CD4-positive, alpha-beta T cell (primary cell): ENCODE measurements around the gene SLC37A1. TPM values are rescaled to one million over a fixed set of nuclear protein-coding genes. Genes with fewer than 3 reads are reported as not detected.

Experiments
- ATAC-seq: fragments of 200-7000 bp; cut with Tn5 transposase; one replicate; pipeline ENCODE4 v1.10.0; 2022; ENCODE audit warnings: mild to moderate bottlenecking; ENCODE audit not compliant: poor library complexity
- CTCF ChIA-PET: fragments of 350-600 bp; sonication (Branson Sonifier 250); formaldehyde crosslinking; loops from one replicate; lab custom pipeline; 2021; ENCODE audit warnings: antibody characterized with exemption, inconsistent platforms; lab: Charles Lee
- POLR2A ChIA-PET: fragments of 350-600 bp; sonication (Branson Sonifier 250); formaldehyde crosslinking; loops from one replicate; lab custom pipeline; 2021; ENCODE audit warnings: antibody characterized with exemption, inconsistent platforms; lab: Charles Lee
- DNase-seq, 14 experiments: peaks; one replicate each; pipeline ENCODE4 v3.0.0-alpha.2; 2013 to 2020; ENCODE audit warnings: mixed read lengths in 2 of 14
- H3K27ac ChIP-seq, 2 donors: one replicate each; pipeline versions ENCODE4 v1.5.1 to v1.7.0; 2013; ENCODE audit warnings: low read length in 2 of 2, low read depth in 1 of 2, mild to moderate bottlenecking in 1 of 2
- H3K27me3 ChIP-seq, 2 experiments: 1 replicate in 1 of 2; 2 replicates in 1 of 2; pipeline versions ENCODE4 v1.6.1 to v1.7.0; 2013; ENCODE audit warnings: low read length in 2 of 2, control low read depth in 1 of 2, mild to moderate bottlenecking in 1 of 2, moderate library complexity in 1 of 2; ENCODE audit not compliant: insufficient read depth in 2 of 2, control insufficient read depth in 1 of 2
- H3K36me3 ChIP-seq: one replicate; pipeline ENCODE4 v1.6.1; 2013; ENCODE audit warnings: low read length, control low read depth; ENCODE audit not compliant: insufficient read depth
- H3K4me1 ChIP-seq: one replicate; pipeline ENCODE4 v1.6.1; 2013; ENCODE audit warnings: low read length, control low read depth; ENCODE audit not compliant: insufficient read depth
- H3K4me3 ChIP-seq: one replicate; pipeline ENCODE4 v1.5.1; 2013; ENCODE audit warnings: mild to moderate bottlenecking, low read length, moderate library complexity
- H3K9me3 ChIP-seq, 2 experiments: 1 replicate in 1 of 2; 2 replicates in 1 of 2; pipeline versions ENCODE4 v1.6.1 to v1.7.0; 2013; ENCODE audit warnings: low read length in 2 of 2, mild to moderate bottlenecking in 2 of 2, control low read depth in 1 of 2, moderate library complexity in 1 of 2; ENCODE audit not compliant: control insufficient read depth in 1 of 2, insufficient read depth in 1 of 2
- H3K27ac Mint-ChIP-seq: one replicate; pipeline ENCODE4 v1.8.0; 2020; ENCODE audit warnings: mixed read lengths
- H3K27me3 Mint-ChIP-seq: one replicate; pipeline ENCODE4 v1.8.0; 2021; ENCODE audit warnings: mixed read lengths
- H3K36me3 Mint-ChIP-seq: one replicate; pipeline ENCODE4 v1.8.0; 2021; ENCODE audit warnings: low read depth, mixed read lengths
- H3K4me1 Mint-ChIP-seq: one replicate; pipeline ENCODE4 v1.8.0; 2021; ENCODE audit warnings: low read depth, mixed read lengths
- H3K4me3 Mint-ChIP-seq: one replicate; pipeline ENCODE4 v1.8.0; 2020; ENCODE audit warnings: mild to moderate bottlenecking, mixed read lengths
- H3K9me3 Mint-ChIP-seq: one replicate; pipeline ENCODE4 v1.8.0; 2020; ENCODE audit warnings: mixed read lengths
- CTCF ChIP-seq: fragments of 200-600 bp; IDR thresholded peaks from one replicate; pipeline ENCODE4 v1.8.0; 2022; ENCODE audit warnings: antibody characterized with exemption, mild to moderate bottlenecking
- intact Hi-C, 2 experiments: fragments of 100-400 bp; cut with DNase I in 1 of 2; cut with micrococcal nuclease in 1 of 2; formaldehyde crosslinking; loops; one replicate each; pipeline versions ENCODE4 v1.15.1 to v1.9.0; 2023 to 2025; cut with DNase I, micrococcal nuclease
- total RNA-seq, 174 experiments: library from RNA in 2 of 174; stranded (reverse) in 2 of 174; gene quantifications; one replicate each; pipeline ENCODE4 v1.2.3 and lab custom pipeline; 2021 to 2026

The SLC37A1 gene
- total RNA-seq, 2 experiments from 2014 or later = 16.4 to 16.7 TPM

DNA sequence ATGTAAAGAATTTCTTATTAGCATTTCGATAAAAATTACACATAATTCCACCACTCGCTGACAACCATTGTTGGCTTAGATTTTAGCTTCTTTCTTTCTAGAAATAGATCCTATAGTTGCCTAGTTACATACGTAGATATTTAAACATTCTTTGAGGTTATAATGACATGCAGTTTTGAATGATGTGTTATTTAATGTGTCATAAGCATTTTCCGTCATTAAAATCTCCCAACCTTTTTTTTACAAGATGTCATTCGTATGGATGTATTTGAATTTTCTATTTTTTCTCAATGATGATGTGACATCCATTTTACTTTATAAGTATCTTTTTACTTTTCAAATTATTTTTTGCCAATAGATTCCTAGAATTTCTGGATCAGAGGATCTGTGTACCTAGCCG, 44.7 kb downstream of the SLC37A1 start:
- H3K27me3 ChIP-seq = no peaks in the 10 kb centered on the region
- CTCF ChIA-PET = no interaction called here
- H3K4me3 Mint-ChIP-seq = no peak overlapping the region
- no peaks in the 10 kb centered on the region for H3K4me1 Mint-ChIP-seq
- intact Hi-C loops = no loop called here
- ATAC-seq (no peak), DNase-seq (no peak)
- H3K27ac Mint-ChIP-seq = no peak overlapping the region
- TF ChIP-seq CTCF = no peak
- no peaks in the 10 kb centered on the region for H3K27me3 Mint-ChIP-seq
- H3K4me3 ChIP-seq = no peak overlapping the region
- no peaks in the 10 kb centered on the region for H3K9me3 ChIP-seq
- H3K27ac ChIP-seq = no peak overlapping the region
- POLR2A ChIA-PET = no interaction called here
- H3K4me1 ChIP-seq = no peaks in the 10 kb centered on the region
- H3K9me3 Mint-ChIP-seq = no peaks in the 10 kb centered on the region
- H3K36me3 Mint-ChIP-seq = peaks cover 83% of the 10 kb centered on the region
- H3K36me3 ChIP-seq = peaks cover 59% of the 10 kb centered on the region

DNA sequence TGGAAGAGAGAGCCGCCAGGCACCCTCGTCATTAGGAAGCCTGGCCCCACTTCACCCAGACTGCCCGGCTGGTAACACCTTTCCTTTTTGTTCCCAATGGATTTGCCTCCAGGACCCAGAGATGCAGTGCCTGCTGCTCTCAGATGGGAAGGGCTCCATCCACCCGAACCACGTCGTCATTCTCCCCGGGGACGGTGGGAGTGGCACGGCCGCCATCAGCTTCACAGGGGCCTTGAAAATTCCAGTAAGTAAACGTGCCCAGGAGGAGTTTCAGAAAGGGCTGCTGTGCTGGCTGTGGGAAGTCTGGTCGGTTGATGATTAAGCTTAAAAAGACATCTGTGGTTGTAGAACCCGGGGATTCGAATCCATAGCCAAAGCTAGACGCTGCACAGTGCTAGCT, 45.2 kb downstream of the SLC37A1 start:
- Histone ChIP-seq H3K4me1 (no peaks in the 10 kb centered on the region), H3K27me3 (no peaks in the 10 kb centered on the region), H3K36me3 (peaks cover 63% of the 10 kb centered on the region), H3K4me3 (no peak overlapping the region), H3K27ac (no peak overlapping the region), H3K9me3 (no peaks in the 10 kb centered on the region)
- H3K27ac Mint-ChIP-seq = no peak overlapping the region
- no peak for TF ChIP-seq CTCF
- no peak for ATAC-seq
- no peak overlapping the region for H3K4me3 Mint-ChIP-seq
- peaks cover 83% of the 10 kb centered on the region for H3K36me3 Mint-ChIP-seq
- no peaks in the 10 kb centered on the region for H3K9me3 Mint-ChIP-seq
- peak in 1 of 14 experiments; percentile 8 for DNase-seq
- intact Hi-C loops = no loop called here
- no peaks in the 10 kb centered on the region for H3K27me3 Mint-ChIP-seq
- CTCF ChIA-PET = no interaction called here
- no peaks in the 10 kb centered on the region for H3K4me1 Mint-ChIP-seq
- POLR2A ChIA-PET = no interaction called here

GRCh38 chr21:42559326-42559725, 45.7 kb downstream of the SLC37A1 start:
- Mint-ChIP-seq H3K4me1 (no peaks in the 10 kb centered on the region), H3K9me3 (no peaks in the 10 kb centered on the region), H3K27me3 (no peaks in the 10 kb centered on the region), H3K27ac (no peak overlapping the region), H3K4me3 (no peak overlapping the region), H3K36me3 (peaks cover 82% of the 10 kb centered on the region)
- CTCF ChIA-PET = no interaction called here
- Histone ChIP-seq H3K4me3 (no peak overlapping the region), H3K27ac (no peak overlapping the region), H3K4me1 (no peaks in the 10 kb centered on the region), H3K36me3 (peaks cover 61% of the 10 kb centered on the region), H3K27me3 (no peaks in the 10 kb centered on the region), H3K9me3 (no peaks in the 10 kb centered on the region)
- intact Hi-C loops = no loop called here
- no peak for ATAC-seq
- no peak for TF ChIP-seq CTCF
- POLR2A ChIA-PET = no interaction called here
- peak in 1 of 14 experiments; percentile 6 for DNase-seq
